Stimulated activated CD4-positive, alpha-beta T cell treated with anti-CD3 and anti-CD28 coated beads, TNF-alpha, amount 100 ng/mL, for 48 hours (primary cell): Measurements from ENCODE around the gene ZBTB42.

ENCODE experiments used
- DNase-seq, 3 donors: peaks; one replicate each; pipeline ENCODE4 v3.0.0-alpha.2; 2020; ENCODE audit warnings: low read depth in 3 of 3

The ZBTB42 gene

GRCh38 chr14:104782808-104783139 lies 18.1 kb upstream of the ZBTB42 start:
- DNase-seq = no peak

GRCh38 chr14:104783484-104784217 lies 17.2 kb upstream of the ZBTB42 start:
- no peak for DNase-seq

GRCh38 chr14:104784218-104784568 lies 16.7 kb upstream of the ZBTB42 start:
- DNase-seq = no peak

GRCh38 chr14:104784846-104785707 lies 15.8 kb upstream of the ZBTB42 start:
- no peak for DNase-seq

GRCh38 chr14:104785708-104786080 lies 15.2 kb upstream of the ZBTB42 start:
- no peak for DNase-seq

- no peak for DNase-seq
These were observed 14.8 kb upstream of the ZBTB42 start for GRCh38 chr14:104786091-104786586.

- DNase-seq = no peak
These were observed 13.9 kb upstream of the ZBTB42 start for GRCh38 chr14:104786726-104787675.

GRCh38 chr14:104787736-104788135 lies 13.2 kb upstream of the ZBTB42 start:
- no peak for DNase-seq

GRCh38 chr14:104788161-104788818 lies 12.6 kb upstream of the ZBTB42 start:
- no peak for DNase-seq

GRCh38 chr14:104788873-104789663 lies 11.8 kb upstream of the ZBTB42 start:
- DNase-seq = no peak

GRCh38 chr14:104789752-104790743 lies 10.9 kb upstream of the ZBTB42 start:
- DNase-seq = no peak

- DNase-seq = no peak
These were observed 9.5 kb upstream of the ZBTB42 start for GRCh38 chr14:104791425-104791824.

- no peak for DNase-seq
These were observed 8.6 kb upstream of the ZBTB42 start for GRCh38 chr14:104792101-104792884.

- no peak for DNase-seq
These were observed 7.8 kb upstream of the ZBTB42 start for GRCh38 chr14:104792945-104793702.

GRCh38 chr14:104793703-104793959 lies 7.3 kb upstream of the ZBTB42 start:
- no peak for DNase-seq

- peak in 1 of 3 donors; percentile 26 for DNase-seq
These were observed 6.8 kb upstream of the ZBTB42 start for GRCh38 chr14:104794099-104794498.

- DNase-seq = no peak
These were observed 6.3 kb upstream of the ZBTB42 start for GRCh38 chr14:104794631-104794992.
